ENCODE data around the gene ZNF343. TPM values are rescaled to one million over a fixed set of nuclear protein-coding genes. Genes with fewer than 3 reads are reported as not detected.

Gene ZNF343
- total RNA-seq, 4 donors from 2014 or later = 6.8 to 14.8 (median 8.4) TPM

DNA sequence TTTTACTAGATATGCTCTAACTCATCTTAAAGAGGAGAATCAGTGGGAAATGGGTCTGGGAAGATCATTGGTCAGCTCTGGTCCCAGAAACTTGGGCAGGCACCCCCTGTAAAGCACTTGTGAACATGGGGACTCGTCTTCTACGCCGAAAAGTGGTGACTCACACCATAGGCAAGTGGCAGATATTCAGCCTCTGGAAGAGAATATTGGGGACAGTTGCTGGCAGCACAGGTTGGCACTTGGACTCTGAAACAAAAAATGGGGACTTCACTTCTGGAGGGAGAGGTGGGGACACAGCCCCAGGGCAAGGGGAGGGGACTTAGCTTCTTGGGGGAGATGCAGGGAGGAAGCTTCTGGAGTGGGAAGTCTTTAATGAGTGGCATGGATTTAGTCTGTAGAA is 11.9 kb upstream of the ZNF343 start:
- ATAC-seq (ENCODE audit: low FRiP score) (no peak), DNase-seq (ENCODE audit: low spot score) (no peak)
- TF ChIP-seq, protein P1, sequence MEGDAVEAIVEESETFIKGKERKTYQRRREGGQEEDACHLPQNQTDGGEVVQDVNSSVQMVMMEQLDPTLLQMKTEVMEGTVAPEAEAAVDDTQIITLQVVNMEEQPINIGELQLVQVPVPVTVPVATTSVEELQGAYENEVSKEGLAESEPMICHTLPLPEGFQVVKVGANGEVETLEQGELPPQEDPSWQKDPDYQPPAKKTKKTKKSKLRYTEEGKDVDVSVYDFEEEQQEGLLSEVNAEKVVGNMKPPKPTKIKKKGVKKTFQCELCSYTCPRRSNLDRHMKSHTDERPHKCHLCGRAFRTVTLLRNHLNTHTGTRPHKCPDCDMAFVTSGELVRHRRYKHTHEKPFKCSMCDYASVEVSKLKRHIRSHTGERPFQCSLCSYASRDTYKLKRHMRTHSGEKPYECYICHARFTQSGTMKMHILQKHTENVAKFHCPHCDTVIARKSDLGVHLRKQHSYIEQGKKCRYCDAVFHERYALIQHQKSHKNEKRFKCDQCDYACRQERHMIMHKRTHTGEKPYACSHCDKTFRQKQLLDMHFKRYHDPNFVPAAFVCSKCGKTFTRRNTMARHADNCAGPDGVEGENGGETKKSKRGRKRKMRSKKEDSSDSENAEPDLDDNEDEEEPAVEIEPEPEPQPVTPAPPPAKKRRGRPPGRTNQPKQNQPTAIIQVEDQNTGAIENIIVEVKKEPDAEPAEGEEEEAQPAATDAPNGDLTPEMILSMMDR (IDR thresholded peaks at IDR 0.05) = no peak

DNA sequence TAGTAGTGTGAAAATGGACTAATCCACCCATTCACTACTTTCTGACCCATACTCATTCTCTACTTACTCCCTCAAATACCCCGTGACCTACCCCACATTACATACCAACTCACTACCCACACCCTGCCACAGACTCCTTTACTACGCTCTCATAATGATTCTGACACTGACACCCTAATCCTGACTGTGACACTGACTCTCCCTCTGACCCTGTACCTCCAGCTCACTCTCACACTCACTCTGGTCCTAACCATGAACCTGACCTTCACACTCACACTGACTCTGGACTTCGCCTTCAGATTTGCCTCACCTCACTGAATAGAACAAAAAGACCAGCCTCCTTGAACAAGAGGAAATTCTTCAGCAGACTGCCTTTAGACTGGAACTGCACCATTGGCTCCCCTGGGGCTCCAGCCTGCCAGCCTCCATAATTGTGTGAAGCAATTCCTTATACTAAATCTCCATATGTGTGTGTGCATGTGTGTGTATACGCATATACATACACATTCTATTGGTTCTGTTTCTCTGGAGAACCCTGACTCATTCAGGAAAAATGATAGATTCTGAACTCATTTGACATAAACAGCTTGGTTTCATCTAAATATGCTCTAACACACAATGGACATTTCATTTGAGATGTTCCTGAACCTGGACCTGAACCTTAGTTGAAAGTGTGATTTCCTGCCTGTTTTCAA is 10.5 kb upstream of the ZNF343 start:
- TF ChIP-seq, protein P1 (IDR thresholded peaks at IDR 0.05) = no peak
- DNase-seq (ENCODE audit: low spot score) = no peak
- ATAC-seq (ENCODE audit: low FRiP score) = no peak

- TF ChIP-seq, protein P1 (IDR thresholded peaks at IDR 0.05) = no peak
- DNase-seq (ENCODE audit: low spot score) (no peak), ATAC-seq (ENCODE audit: low FRiP score) (no peak)
These were observed 9.8 kb upstream of the ZNF343 start for GRCh38 chr20:2518558-2518957.

DNA sequence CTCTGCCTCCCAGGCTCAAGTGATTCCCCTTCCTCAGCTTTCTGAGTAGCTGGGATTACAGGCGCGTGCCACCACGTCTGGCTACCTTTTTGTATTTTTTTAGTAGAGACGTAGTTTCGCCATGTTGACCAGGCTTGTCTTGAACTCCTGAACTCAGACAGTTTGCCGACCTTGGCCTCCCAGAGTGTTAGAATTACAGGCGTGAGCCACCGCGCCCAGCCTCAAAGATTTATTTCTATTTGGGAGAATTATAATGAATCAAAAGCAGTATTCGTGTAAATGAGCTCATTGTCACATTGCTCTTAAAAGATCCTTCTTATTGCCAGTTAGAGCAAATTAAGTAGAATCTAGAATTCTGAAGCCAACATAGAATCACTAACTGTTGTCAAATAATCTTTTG is 9.4 kb upstream of the ZNF343 start:
- DNase-seq (ENCODE audit: low spot score) = no peak
- no peak for ATAC-seq (ENCODE audit: low FRiP score)
- TF ChIP-seq, protein P1 (IDR thresholded peaks at IDR 0.05) = no peak

- TF ChIP-seq, protein P1 (IDR thresholded peaks at IDR 0.05) = no peak
- no peak for ATAC-seq (ENCODE audit: low FRiP score)
- DNase-seq (ENCODE audit: low spot score) = no peak
These were observed 7.7 kb upstream of the ZNF343 start for GRCh38 chr20:2516399-2516798.

DNA sequence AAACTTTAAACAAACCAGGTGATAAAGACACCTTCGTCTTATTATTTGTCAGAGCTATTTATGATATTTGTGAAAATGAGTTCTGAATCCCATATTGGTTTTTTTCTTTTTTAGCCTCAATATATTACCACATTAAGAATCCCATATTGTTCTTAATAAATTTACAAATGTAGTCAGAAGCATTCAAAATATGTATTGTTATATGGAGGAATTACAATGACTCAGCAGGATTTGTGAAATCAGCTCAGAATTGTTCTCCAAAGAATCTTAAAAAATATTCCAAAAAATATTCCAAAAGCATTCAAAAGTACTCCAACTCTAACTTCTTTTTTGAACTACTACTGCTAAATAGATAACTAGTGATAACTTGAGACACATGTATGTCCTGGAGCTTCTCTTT is 6.5 kb upstream of the ZNF343 start:
- ATAC-seq (ENCODE audit: low FRiP score) = no peak
- DNase-seq (ENCODE audit: low spot score) = no peak
- TF ChIP-seq, protein P1 (IDR thresholded peaks at IDR 0.05) = no peak

DNA sequence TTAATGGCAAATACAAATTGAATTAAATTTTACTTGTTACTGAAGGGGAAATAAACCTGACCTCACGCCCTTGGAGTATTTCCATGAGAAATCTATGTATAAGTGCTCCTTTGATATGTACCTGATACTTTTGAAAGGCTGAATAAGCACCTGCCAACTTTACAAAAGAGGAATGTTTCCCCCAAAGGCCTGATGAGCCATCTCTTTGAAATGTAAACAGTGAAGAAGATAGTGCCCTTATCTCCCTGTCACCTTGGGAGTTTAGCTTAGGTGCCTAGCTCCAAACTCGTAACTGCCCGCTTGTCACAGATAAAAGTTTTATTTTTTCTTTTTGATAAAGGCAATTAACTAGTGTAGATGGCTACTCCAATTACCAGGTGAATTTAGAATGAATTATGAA is 1.1 kb upstream of the ZNF343 start:
- ATAC-seq (ENCODE audit: low FRiP score) = no peak
- no peak for DNase-seq (ENCODE audit: low spot score)
- TF ChIP-seq, protein P1 (IDR thresholded peaks at IDR 0.05) = no peak

Measured in omental fat pad (tissue), 4 donors.